Measurements from ENCODE around the gene KBTBD12. TPM values are rescaled to one million over a fixed set of nuclear protein-coding genes. Genes with fewer than 3 reads are reported as not detected.

KBTBD12 gene
- total RNA-seq, 1 donor from 2014 or later, result not detected

- H3K27ac ChIP-seq, result no peak overlapping the region
- H3K4me3 ChIP-seq, result no peak overlapping the region
- Mint-ChIP-seq H3K4me3 (no peak overlapping the region), H3K27me3 (ENCODE audit: insufficient read depth, low read depth) (no peaks in the 10 kb centered on the region), H3K4me1 (peaks cover 4% of the 10 kb centered on the region), H3K27ac (no peak overlapping the region), H3K9me3 (no peaks in the 10 kb centered on the region), H3K36me3 (no peaks in the 10 kb centered on the region)
- no peaks in the 10 kb centered on the region for H3K79me2 ChIP-seq (ENCODE audit: low read depth)
- no peaks in the 10 kb centered on the region for H3K9me3 ChIP-seq (ENCODE audit: low read depth)
- DNase-seq (ENCODE audit: low spot score), result no peak
- peaks cover 67% of the 10 kb centered on the region for H3K27me3 ChIP-seq
- no peaks in the 10 kb centered on the region for H4K20me1 ChIP-seq (ENCODE audit: low read depth)
- no peak for TF ChIP-seq EZH2 (IDR thresholded peaks at IDR 0.05)
- no peak for TF ChIP-seq EZH2phosphoT487 (IDR thresholded peaks at IDR 0.05)
- TF ChIP-seq, protein P1, sequence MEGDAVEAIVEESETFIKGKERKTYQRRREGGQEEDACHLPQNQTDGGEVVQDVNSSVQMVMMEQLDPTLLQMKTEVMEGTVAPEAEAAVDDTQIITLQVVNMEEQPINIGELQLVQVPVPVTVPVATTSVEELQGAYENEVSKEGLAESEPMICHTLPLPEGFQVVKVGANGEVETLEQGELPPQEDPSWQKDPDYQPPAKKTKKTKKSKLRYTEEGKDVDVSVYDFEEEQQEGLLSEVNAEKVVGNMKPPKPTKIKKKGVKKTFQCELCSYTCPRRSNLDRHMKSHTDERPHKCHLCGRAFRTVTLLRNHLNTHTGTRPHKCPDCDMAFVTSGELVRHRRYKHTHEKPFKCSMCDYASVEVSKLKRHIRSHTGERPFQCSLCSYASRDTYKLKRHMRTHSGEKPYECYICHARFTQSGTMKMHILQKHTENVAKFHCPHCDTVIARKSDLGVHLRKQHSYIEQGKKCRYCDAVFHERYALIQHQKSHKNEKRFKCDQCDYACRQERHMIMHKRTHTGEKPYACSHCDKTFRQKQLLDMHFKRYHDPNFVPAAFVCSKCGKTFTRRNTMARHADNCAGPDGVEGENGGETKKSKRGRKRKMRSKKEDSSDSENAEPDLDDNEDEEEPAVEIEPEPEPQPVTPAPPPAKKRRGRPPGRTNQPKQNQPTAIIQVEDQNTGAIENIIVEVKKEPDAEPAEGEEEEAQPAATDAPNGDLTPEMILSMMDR (IDR thresholded peaks at IDR 0.05), result no peak
- H3K4me1 ChIP-seq, result peaks cover 8% of the 10 kb centered on the region
- no peak overlapping the region for H2AFZ ChIP-seq (replicated peaks)
- H3K4me2 ChIP-seq, result no peak overlapping the region
- no peaks in the 10 kb centered on the region for H3F3A ChIP-seq (ENCODE audit: low read depth)
- no peaks in the 10 kb centered on the region for H3K36me3 ChIP-seq
- H3K9ac ChIP-seq, result no peak overlapping the region
Observed at GRCh38 chr3:127920738-127921137, 5.7 kb downstream of the KBTBD12 start.

- no peaks in the 10 kb centered on the region for H3K36me3 ChIP-seq
- no peaks in the 10 kb centered on the region for H3F3A ChIP-seq (ENCODE audit: low read depth)
Observed at GRCh38 chr3:127923611-127924010, 8.6 kb downstream of the KBTBD12 start.

DNA sequence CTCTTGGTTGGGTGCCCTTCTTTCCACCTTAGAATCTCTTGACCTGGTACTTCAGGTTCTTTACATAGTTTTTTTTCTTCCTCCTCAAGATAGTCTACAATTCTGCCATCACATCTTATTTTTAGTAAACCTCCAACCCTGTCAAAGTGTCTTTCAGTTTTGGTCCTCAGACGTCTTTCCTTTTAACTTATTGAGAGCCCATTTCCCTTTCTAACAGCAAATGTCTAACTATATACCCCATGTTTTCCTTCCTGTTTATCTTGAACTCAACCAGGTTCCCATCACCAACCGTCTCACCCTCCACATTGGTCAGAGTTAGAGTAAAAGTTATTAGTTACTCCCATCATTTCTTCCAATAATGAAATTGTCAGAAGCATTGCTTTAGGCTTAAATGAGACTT lies 10.4 kb downstream of the KBTBD12 start:
- H3K4me2 ChIP-seq, result no peak overlapping the region
- H3K4me3 Mint-ChIP-seq, result no peak overlapping the region
- no peak for DNase-seq (ENCODE audit: low spot score)

More at GRCh38 chr3:127923611-127924010, 8.6 kb downstream of the KBTBD12 start:
- no peak for DNase-seq (ENCODE audit: low spot score)
- TF ChIP-seq, protein P1 (IDR thresholded peaks at IDR 0.05), result no peak
- TF ChIP-seq EZH2 (IDR thresholded peaks at IDR 0.05) (no peak), EZH2phosphoT487 (IDR thresholded peaks at IDR 0.05) (no peak)
- no peaks in the 10 kb centered on the region for H3K79me2 ChIP-seq (ENCODE audit: low read depth)
- H3K36me3 Mint-ChIP-seq, result no peaks in the 10 kb centered on the region
- H3K27me3 ChIP-seq, result peaks cover 56% of the 10 kb centered on the region
- H4K20me1 ChIP-seq (ENCODE audit: low read depth), result no peaks in the 10 kb centered on the region
- no peak overlapping the region for H3K27ac Mint-ChIP-seq
- H3K4me3 ChIP-seq, result no peak overlapping the region
- H3K4me2 ChIP-seq, result no peak overlapping the region
- H3K9me3 Mint-ChIP-seq, result no peaks in the 10 kb centered on the region
- H3K4me1 ChIP-seq, result no peaks in the 10 kb centered on the region
- H3K9me3 ChIP-seq (ENCODE audit: low read depth), result no peaks in the 10 kb centered on the region
- no peaks in the 10 kb centered on the region for H3K27me3 Mint-ChIP-seq (ENCODE audit: insufficient read depth, low read depth)
- H3K9ac ChIP-seq, result no peak overlapping the region
- no peak overlapping the region for H3K27ac ChIP-seq
- no peak overlapping the region for H3K4me3 Mint-ChIP-seq
- H3K4me1 Mint-ChIP-seq, result no peaks in the 10 kb centered on the region
- H2AFZ ChIP-seq (replicated peaks), result no peak overlapping the region

More for the DNA sequence above, 10.4 kb downstream of the KBTBD12 start:
- Histone ChIP-seq H3K4me1 (no peaks in the 10 kb centered on the region), H3F3A (ENCODE audit: low read depth) (no peaks in the 10 kb centered on the region), H3K27me3 (peaks cover 50% of the 10 kb centered on the region), H3K79me2 (ENCODE audit: low read depth) (no peaks in the 10 kb centered on the region), H2AFZ (replicated peaks) (no peak overlapping the region), H4K20me1 (ENCODE audit: low read depth) (no peaks in the 10 kb centered on the region), H3K4me3 (no peak overlapping the region), H3K9ac (no peak overlapping the region), H3K36me3 (no peaks in the 10 kb centered on the region), H3K9me3 (ENCODE audit: low read depth) (no peaks in the 10 kb centered on the region), H3K27ac (no peak overlapping the region)
- TF ChIP-seq EZH2 (IDR thresholded peaks at IDR 0.05) (no peak), EZH2phosphoT487 (IDR thresholded peaks at IDR 0.05) (no peak)
- TF ChIP-seq, protein P1 (IDR thresholded peaks at IDR 0.05), result no peak
- H3K27me3 Mint-ChIP-seq (ENCODE audit: insufficient read depth, low read depth), result no peaks in the 10 kb centered on the region
- no peaks in the 10 kb centered on the region for H3K36me3 Mint-ChIP-seq
- H3K27ac Mint-ChIP-seq, result no peak overlapping the region
- H3K4me1 Mint-ChIP-seq, result no peaks in the 10 kb centered on the region
- H3K9me3 Mint-ChIP-seq, result no peaks in the 10 kb centered on the region
